Transverse colon (tissue), 4 donors: ENCODE measurements around the gene WWOX. TPM values are rescaled to one million over a fixed set of nuclear protein-coding genes. Genes with fewer than 3 reads are reported as not detected.

Source experiments
- DNase-seq: peaks from one replicate; pipeline ENCODE4 v3.0.0-alpha.2; 2019
- H3K27ac ChIP-seq, 4 donors: fragments of 200-600 bp; sonication (generic); 2 replicates each; pipeline ENCODE4 v1.5.1; 2016 to 2018; ENCODE audit warnings: inconsistent platforms in 4 of 4
- H3K27me3 ChIP-seq: fragments of 200-600 bp; sonication (generic); 2 replicates; pipeline ENCODE4 v1.5.1; 2017; ENCODE audit warnings: inconsistent platforms
- H3K36me3 ChIP-seq, 4 donors: fragments of 200-600 bp; sonication (generic); 2 replicates each; pipeline ENCODE4 v1.5.1; 2017 to 2019; ENCODE audit warnings: inconsistent platforms in 4 of 4
- H3K4me1 ChIP-seq, 4 donors: fragments of 200-600 bp; sonication (generic); 2 replicates each; pipeline ENCODE4 v1.5.1; 2017 to 2020; ENCODE audit warnings: inconsistent platforms in 4 of 4
- H3K4me3 ChIP-seq, 4 donors: fragments of 200-600 bp; sonication (generic); 1 replicate in 1 of 4; 2 replicates in 3 of 4; pipeline versions ENCODE4 v1.5.1 to v1.6.1; 2017 to 2019; ENCODE audit warnings: inconsistent platforms in 4 of 4
- H3K9me3 ChIP-seq, 2 donors: fragments of 200-600 bp; sonication (generic); 2 replicates each; pipeline ENCODE4 v1.5.1; 2017 to 2019; ENCODE audit warnings: inconsistent platforms in 2 of 2
- EP300 ChIP-seq: sonication (generic); formaldehyde crosslinking; IDR thresholded peaks from one replicate; pipeline ENCODE4 v1.6.1; 2017; ENCODE audit warnings: antibody characterized with exemption, low read depth
- POLR2A ChIP-seq: fragments of 450-650 bp; IDR thresholded peaks from one replicate; pipeline ENCODE4 v1.6.1; 2016; ENCODE audit warnings: antibody characterized with exemption, mild to moderate bottlenecking, moderate library complexity
- POLR2AphosphoS5 ChIP-seq, 3 donors: sonication (generic); formaldehyde crosslinking; IDR thresholded peaks; one replicate each; pipeline ENCODE4 v1.6.1; 2016; ENCODE audit warnings: antibody characterized with exemption in 3 of 3
- WGBS, 2 donors: methylation state at CpG; one replicate each; pipeline ENCODE4 v1.1.5; 2018; ENCODE audit warnings: low coverage in 1 of 2; 5-methylcytosine and 5-hydroxymethylcytosine counted together
- in situ Hi-C, 4 donors: fragments of 200-750 bp; cut with MboI; loops; one replicate each; pipeline versions ENCODE4 v1.15.0 to v1.15.1; 2017; ENCODE audit warnings: low sequenced_read_pairs in 3 of 4, low pct_ligation_motif_present in 1 of 4, low pct_unique_long_range_greater_than_20kb in 1 of 4
- intact Hi-C: fragments of 100-400 bp; cut with DNase I; formaldehyde crosslinking; loops from one replicate; pipeline ENCODE4 v1.15.1; 2023; ENCODE audit warnings: low total_unique reads
- total RNA-seq, 4 donors: library from RNA; depleted of rRNA; stranded (reverse); fragments of >200 nt; gene quantifications; one replicate each; pipeline ENCODE4 v1.1.0, GENCODE V29; 2016
- TF ChIP-seq, protein P1 (sequence below), 5 experiments: fragments of 200-600 bp in 3 of 5; fragments of 450-650 bp in 2 of 5; sonication (generic) in 3 of 5; IDR thresholded peaks; 1 replicate in 2 of 5; 2 replicates in 3 of 5; pipeline ENCODE4 v1.5.1; 2016 to 2017; ENCODE audit warnings: antibody characterized with exemption in 5 of 5, inconsistent platforms in 3 of 5, mild to moderate bottlenecking in 2 of 5, moderate library complexity in 1 of 5

WWOX gene
- total RNA-seq, 4 donors from 2014 or later, result 11.2 to 53.8 (median 24.8) TPM

DNA sequence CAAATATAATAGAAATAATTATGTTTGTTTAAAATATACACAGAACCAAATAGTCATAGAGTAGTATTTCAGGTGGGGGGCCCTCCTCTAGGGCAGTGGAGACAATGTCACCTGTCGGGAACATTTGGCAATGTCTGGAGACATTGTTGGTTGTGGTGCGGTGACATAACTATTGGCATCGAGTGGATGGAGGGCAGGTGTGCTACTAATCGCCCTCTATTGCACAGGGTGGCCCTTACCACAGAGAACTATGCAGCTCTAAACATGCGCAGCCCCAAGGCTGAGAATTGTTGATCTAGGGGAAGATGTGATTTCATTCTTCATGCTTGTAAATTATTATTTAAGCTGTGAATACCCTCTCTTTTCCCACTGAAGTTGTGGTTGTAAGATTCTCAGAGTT lies 594.0 kb downstream of the WWOX start:
- H3K4me3 ChIP-seq, result no peak overlapping the region
- intact Hi-C loops, result no loop called here
- WGBS, 2 donors, result 83% methylated on average over 5 of the region's 5 CpGs; no CpG with 5 or more reads in 1 of the 2 donors
- in situ Hi-C loops, result no loop called here
- no peaks in the 10 kb centered on the region for H3K36me3 ChIP-seq
- no peaks in the 10 kb centered on the region for H3K9me3 ChIP-seq
- H3K4me1 ChIP-seq, result no peaks in the 10 kb centered on the region
- no peak for DNase-seq
- no peaks in the 10 kb centered on the region for H3K27me3 ChIP-seq
- no peak overlapping the region for H3K27ac ChIP-seq
- no peak for TF ChIP-seq EP300
- TF ChIP-seq, protein P1, sequence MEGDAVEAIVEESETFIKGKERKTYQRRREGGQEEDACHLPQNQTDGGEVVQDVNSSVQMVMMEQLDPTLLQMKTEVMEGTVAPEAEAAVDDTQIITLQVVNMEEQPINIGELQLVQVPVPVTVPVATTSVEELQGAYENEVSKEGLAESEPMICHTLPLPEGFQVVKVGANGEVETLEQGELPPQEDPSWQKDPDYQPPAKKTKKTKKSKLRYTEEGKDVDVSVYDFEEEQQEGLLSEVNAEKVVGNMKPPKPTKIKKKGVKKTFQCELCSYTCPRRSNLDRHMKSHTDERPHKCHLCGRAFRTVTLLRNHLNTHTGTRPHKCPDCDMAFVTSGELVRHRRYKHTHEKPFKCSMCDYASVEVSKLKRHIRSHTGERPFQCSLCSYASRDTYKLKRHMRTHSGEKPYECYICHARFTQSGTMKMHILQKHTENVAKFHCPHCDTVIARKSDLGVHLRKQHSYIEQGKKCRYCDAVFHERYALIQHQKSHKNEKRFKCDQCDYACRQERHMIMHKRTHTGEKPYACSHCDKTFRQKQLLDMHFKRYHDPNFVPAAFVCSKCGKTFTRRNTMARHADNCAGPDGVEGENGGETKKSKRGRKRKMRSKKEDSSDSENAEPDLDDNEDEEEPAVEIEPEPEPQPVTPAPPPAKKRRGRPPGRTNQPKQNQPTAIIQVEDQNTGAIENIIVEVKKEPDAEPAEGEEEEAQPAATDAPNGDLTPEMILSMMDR (IDR thresholded peaks at IDR 0.05), result no peak
- no peak for TF ChIP-seq POLR2AphosphoS5 (IDR thresholded peaks at IDR 0.05)
- no peak for TF ChIP-seq POLR2A

DNA sequence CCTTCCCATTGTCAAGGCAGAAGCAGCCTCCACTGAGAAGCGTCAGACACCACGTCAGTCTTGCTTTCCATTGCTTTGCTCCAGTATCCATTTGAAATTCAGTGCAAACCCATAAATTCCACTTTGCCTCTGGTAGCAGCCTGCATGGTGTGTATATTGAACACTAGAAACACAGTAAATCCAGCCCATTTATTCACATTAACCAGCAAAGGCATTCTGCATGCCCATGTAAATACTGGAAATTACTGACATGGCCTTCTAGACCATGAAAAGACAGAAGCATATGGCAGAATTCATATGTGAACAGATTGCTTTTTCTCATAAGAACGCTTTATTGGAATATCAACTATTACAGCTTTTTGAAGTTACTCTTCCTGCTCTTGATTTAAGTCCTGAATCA lies 595.0 kb downstream of the WWOX start:
- Histone ChIP-seq H3K4me1 (no peaks in the 10 kb centered on the region), H3K9me3 (no peaks in the 10 kb centered on the region), H3K27ac (no peak overlapping the region), H3K36me3 (no peaks in the 10 kb centered on the region), H3K27me3 (no peaks in the 10 kb centered on the region), H3K4me3 (no peak overlapping the region)
- TF ChIP-seq EP300, result no peak
- TF ChIP-seq, protein P1 (IDR thresholded peaks at IDR 0.05), result no peak
- TF ChIP-seq POLR2AphosphoS5 (IDR thresholded peaks at IDR 0.05), result no peak
- no peak for TF ChIP-seq POLR2A
- intact Hi-C loops, result no loop called here
- WGBS, 2 donors, result 94 to 95% methylated on average over 3 of the region's 3 CpGs
- in situ Hi-C loops, result no loop called here
- DNase-seq, result no peak

DNA sequence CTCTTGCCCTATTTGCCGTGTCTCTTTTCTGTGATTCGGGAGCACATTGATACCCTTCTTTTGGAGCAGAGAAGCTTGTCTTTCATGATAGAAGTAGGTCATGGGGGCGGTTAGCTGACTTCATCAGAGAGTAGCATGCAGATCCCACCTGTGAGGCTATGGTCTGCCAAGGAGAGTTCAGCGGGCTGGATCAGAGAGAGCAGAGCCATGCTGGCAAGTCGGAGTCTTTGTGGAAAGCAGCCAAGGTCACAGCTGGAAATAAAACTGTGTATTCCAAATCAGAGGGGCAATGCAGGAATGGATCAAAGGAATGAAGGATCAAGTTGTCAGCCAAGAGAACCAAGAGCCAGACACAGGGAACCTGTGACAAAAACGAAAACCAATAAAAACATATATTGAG lies 595.9 kb downstream of the WWOX start:
- no peak overlapping the region for H3K27ac ChIP-seq
- H3K4me3 ChIP-seq, result no peak overlapping the region
- no peaks in the 10 kb centered on the region for H3K9me3 ChIP-seq
- no peaks in the 10 kb centered on the region for H3K27me3 ChIP-seq
- WGBS, 2 donors, result 71 to 80% methylated on average over 4 to 6 of the region's 6 CpGs
- intact Hi-C loops (no loop called here), in situ Hi-C loops (no loop called here)
- no peaks in the 10 kb centered on the region for H3K36me3 ChIP-seq
- no peaks in the 10 kb centered on the region for H3K4me1 ChIP-seq
- DNase-seq, result no peak
- no peak for TF ChIP-seq EP300
- no peak for TF ChIP-seq POLR2AphosphoS5 (IDR thresholded peaks at IDR 0.05)
- no peak for TF ChIP-seq POLR2A
- TF ChIP-seq, protein P1 (IDR thresholded peaks at IDR 0.05), result no peak

DNA sequence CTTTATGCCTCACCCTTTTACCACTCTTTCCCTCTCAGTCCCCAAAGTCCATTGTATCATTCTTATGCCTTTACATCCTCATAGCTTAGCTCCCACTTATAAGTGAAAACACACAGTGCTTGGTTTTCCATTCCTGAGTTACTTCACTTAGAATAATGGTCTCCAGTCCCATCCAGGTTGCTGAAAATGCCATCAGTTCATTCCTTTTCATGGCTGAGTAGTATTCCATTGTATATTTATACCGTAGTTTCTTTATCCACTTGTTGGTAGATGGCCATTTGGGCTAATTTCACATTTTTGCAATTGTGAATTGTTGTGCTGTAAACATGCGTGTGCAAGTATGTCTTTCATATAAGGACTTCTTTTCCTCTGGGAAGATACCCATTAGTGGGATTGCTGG lies 597.3 kb downstream of the WWOX start:
- H3K27me3 ChIP-seq, result no peaks in the 10 kb centered on the region
- H3K4me3 ChIP-seq, result no peak overlapping the region
- DNase-seq, result no peak
- H3K9me3 ChIP-seq, result no peaks in the 10 kb centered on the region
- H3K36me3 ChIP-seq, result no peaks in the 10 kb centered on the region
- TF ChIP-seq EP300 (no peak), POLR2AphosphoS5 (IDR thresholded peaks at IDR 0.05) (no peak), POLR2A (no peak)
- TF ChIP-seq, protein P1 (IDR thresholded peaks at IDR 0.05), result no peak
- no peaks in the 10 kb centered on the region for H3K4me1 ChIP-seq
- H3K27ac ChIP-seq, result no peak overlapping the region
- in situ Hi-C loops (no loop called here), intact Hi-C loops (no loop called here)
- WGBS, 2 donors, result 96 to 97% methylated on average over 2 of the region's 2 CpGs
